HG03469 (cell line): Measurements from ENCODE around the gene SLC35G6.
"Not testable (repeated sequence)": the region's sequence is repeated elsewhere in the genome, so short reads cannot be mapped to it uniquely, and the experiment has no call there.

Experiments used
- ATAC-seq: cut with Tn5 transposase; IDR thresholded peaks from one replicate; pipeline ENCODE4 v1.9.1; 2021; ENCODE audit warnings: mild to moderate bottlenecking, moderate library complexity, moderate number of reproducible peaks; ENCODE audit not compliant: unreplicated experiment

The SLC35G6 gene

DNA sequence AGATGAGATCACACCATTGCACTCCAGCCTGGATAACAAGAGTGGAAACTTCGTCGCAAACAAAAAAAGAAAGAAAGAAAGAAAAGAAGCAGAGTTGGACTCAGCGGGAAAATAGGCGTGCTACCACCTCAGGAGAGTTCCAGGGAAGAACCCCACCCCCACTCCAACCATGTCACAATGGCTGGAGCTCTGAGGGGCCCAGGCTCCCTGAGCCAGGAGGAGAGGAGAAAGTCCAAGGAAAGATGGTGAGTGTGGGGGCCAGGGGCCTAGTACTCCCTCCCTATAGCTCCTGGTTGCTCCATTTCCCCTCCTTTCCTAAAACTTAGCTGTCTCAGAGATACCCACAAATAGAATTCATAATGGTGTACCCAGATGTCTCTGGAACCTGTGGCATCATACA is at the start of gene SLC35G6:
Gene SLC35G6, plus strand, starts transcription at position 172 of the 400 bp plus-strand sequence. Its CDS starts 71 bp downstream, at position 243.
- not testable (repeated sequence) for ATAC-seq

DNA sequence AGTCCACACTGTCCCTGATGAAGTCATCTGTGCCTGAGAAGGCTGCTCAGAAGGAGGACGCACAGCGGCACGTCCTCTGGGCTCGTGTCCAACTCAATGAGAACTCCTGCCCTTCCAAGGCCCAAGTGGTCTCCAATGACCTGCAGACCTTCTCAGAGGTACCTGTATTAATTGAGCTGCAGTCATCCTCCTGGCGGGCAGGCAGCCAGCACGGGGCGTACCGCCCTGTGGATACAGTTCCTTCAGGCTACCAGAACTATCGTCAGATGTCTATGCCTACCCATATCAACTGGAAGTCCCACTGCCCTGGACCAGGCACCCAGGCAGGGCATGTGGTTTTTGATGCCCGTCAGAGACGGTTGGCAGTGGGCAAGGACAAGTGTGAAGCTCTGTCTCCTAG is 49.0 kb upstream of the SLC35G6 start:
- no peak for ATAC-seq

DNA sequence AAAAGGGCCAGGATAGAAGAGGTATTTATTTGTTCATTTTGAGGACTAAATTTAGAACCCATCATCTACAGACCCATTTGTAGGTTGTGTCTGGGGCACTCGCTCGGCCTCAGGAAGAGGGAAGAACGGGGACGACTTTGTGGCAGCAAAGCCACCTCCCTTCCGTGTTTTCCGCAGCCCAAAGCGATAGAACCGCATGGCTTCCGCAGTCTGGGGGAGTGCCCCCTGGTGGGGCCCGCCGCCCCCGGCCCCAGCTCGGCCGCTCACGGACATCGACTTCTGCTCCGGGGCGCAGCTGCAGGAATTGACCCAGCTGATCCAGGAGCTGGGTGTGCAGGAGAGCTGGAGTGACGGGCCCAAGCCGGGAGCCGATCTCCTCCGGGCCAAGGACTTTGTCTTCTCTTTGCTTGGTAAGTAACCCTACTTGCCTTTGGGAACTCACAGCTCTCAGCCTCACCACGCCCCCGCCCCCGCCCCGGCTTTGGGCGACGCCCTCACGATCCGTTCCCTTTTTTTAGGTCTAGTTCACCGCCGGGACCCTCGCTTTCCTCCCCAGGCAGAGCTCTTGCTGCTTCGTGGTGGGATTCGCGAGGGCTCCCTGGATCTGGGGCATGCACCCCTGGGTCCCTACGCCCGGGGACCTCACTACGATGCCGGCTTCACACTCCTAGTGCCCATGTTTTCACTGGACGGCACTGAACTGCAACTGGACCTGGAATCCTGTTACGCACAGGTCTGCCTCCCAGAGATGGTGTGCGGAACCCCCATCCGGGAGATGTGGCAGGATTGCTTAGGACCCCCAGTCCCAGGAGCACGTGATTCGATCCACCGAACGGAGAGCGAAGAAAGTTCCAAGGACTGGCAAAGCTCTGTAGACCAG is 45.3 kb upstream of the SLC35G6 start:
- no peak for ATAC-seq

DNA sequence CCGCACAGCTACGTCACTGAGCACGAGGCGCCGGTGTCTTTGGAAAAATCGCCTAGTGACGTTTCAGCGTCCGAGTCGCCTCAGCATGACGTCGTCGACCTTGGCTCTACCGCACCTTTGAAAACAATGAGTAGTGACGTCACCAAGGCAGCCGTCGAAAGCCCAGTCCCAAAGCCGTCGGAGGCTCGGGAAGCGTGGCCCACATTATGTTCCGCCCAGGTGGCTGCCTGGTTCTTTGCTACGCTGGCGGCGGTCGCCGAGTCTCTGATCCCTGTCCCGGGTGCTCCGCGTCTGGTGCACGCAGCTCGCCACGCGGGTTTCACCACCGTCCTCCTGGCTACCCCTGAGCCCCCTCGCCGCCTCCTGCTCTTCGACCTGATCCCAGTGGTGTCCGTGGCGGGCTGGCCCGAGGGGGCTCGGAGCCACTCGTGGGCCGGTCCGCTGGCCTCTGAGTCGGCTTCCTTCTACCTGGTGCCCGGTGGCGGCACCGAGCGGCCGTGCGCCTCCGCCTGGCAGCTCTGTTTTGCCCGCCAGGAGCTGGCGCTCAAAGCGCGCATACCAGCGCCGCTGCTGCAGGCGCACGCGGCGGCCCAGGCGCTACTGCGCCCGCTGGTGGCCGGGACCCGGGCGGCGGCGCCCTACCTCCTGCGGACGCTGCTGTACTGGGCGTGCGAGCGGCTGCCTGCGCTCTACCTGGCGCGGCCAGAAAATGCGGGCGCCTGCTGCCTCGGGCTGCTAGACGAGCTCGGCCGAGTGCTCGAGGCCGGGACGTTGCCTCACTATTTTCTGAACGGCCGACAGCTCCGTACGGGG is 44.5 kb upstream of the SLC35G6 start:
- no peak for ATAC-seq

DNA sequence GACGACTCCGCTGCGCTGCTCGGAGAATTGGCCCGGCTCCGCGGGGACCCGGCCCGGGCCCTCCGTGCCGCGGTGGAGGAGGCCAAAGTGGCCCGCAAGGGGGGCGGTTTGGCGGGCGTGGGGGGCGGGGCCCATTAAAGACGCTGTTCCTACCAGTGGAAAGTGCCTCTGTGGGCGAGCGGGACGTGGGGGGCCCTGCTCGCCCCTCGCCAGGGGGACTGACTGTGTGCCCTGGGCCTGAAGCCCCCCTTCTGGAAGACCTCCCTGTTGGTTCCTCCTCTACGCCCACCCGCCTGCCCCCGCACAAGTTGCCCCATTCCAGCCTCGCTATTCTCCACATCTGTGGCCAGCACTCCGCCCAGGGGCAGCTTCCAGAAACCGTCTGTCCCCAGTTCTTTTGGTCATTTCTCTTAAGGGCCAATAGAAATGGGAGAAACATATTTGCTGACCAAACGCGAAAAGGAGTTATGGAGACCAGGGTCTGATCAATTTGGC is 43.8 kb upstream of the SLC35G6 start:
- ATAC-seq = no peak

DNA sequence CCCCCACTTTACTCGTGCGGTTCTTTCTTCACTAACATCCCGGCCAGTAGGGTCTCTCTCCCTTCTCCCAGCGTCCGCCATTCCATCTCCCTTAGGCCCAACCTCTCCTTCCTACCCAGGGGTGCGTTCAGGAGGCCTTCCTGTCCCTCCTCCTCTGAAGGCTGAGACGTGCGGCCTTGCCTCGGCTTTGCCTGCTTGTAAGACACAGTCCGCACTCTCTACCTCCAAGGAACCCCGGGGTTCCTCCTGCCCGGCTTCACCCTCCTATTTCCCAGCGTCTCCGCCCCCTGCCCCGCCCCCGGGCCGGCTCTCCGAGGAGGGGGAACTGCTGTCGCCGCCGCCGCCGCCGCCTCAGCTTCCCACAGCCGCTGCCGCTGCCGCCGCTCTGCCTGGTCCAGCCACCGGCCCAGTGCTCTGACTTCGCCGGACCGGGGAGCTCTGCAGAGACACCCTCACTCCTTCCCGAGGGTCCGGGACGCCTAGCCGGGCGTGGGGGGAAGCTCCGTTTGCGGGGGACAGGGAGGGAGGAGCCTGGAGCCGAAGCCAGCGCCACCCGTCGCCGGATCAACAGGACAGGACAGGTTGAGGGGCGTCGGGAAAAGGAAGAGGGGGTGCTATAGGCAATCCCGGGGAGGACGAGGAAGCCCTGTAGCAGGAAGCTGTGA is 43.2 kb upstream of the SLC35G6 start:
- no peak for ATAC-seq

- no peak for ATAC-seq
These were observed 42.4 kb upstream of the SLC35G6 start for GRCh38 chr17:7438656-7439460.

DNA sequence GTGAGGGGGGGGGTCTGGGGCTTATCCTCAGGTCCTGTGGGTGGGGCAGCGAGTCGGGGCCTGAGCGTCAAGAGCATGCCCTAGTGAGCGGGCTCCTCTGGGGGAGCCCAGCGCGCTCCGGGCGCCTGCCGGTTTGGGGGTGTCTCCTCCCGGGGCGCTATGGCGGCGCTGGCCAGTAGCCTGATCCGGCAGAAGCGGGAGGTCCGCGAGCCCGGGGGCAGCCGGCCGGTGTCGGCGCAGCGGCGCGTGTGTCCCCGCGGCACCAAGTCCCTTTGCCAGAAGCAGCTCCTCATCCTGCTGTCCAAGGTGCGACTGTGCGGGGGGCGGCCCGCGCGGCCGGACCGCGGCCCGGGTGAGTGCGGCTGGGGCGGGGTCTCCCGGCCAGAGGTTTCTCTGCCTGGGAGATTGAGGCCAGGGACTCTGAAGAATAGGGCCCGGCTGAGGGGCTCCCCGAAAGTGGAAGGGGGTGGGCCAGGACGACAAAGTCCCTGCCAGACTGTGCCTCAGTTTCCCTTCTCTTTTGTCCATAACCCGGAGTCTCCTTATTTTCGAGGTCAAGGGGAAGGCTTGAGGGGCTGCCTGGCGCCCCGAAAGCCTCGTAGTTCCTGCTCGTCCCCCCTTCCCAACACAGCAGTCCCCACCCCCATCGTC is 41.7 kb upstream of the SLC35G6 start, which contains the start of gene FGF11:
Gene FGF11, plus strand, starts transcription at position 51 of the 651 bp plus-strand sequence. Its CDS starts 109 bp downstream, at position 160.
- ATAC-seq = no peak

DNA sequence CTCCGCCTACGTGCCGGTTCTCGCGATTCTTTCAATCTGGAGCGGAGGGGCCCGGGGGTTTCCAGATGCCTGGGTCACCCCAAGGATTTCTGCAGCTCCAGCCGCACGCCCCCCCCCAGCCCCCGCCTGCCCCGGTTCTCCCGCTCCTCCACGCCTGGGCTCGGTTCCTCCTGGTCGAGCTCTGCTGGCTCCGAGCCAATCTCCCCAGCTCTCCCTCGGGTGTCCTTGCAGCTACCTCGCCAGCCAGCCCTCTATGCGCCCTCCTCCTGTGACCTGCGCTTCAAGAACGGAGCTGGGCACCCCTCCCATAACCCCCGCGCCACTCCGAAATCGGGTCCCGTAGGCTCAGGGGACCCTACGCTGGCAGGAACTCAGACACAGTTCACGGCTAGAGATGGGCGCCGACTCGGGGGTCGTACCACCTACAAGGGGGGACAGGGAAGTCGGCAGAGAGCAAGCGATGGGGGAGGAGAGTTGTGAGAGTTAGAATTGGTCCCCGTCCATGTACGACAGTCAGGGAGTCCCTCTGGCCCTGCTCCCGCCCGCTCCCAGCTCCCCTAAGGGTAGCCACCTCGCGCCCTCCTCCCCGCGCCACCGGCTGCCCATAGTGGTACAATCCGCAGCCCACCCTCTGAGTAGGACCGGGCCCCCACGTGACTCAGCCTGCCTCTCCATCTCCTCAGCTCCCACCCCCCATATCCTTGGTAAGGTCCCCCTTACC is 41.0 kb upstream of the SLC35G6 start:
- ATAC-seq = no peak

GRCh38 chr17:7440834-7441195 is 40.4 kb upstream of the SLC35G6 start:
- ATAC-seq = no peak

DNA sequence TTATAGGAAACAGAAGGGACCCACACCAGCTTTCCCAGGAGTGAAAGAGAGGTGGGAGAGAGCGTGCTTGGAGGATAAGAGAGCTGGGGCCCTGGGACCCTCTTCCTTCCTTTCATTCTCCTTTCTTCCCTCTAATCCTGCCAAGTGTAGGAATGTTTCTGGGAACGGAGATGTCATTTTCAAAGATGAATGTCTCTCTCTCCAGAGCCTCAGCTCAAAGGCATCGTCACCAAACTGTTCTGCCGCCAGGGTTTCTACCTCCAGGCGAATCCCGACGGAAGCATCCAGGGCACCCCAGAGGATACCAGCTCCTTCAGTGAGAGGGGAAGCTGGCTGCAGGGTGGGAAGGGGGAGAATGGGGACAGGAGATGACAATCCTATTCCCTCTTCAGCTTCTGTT is 40.0 kb upstream of the SLC35G6 start:
- no peak for ATAC-seq

DNA sequence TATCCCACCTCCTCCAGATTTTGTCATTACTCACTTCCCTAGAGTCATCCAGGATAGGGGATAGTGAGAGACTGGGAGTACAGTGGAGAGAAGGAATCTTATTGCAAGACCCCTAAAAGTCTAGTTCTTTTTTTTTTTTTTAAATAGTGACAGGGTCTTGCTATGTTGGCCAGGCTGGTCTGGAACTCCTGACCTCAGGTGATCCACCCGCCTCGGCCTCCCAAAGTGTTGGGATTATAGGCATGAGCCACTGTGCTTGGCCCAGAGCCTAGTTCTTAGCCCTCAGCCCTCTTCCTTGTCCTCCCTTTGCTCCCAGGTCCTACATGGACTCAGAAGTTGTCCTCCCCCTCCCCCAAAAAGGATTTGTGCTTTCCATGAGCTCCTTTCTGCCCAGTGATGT is 39.1 kb upstream of the SLC35G6 start:
- no peak for ATAC-seq

DNA sequence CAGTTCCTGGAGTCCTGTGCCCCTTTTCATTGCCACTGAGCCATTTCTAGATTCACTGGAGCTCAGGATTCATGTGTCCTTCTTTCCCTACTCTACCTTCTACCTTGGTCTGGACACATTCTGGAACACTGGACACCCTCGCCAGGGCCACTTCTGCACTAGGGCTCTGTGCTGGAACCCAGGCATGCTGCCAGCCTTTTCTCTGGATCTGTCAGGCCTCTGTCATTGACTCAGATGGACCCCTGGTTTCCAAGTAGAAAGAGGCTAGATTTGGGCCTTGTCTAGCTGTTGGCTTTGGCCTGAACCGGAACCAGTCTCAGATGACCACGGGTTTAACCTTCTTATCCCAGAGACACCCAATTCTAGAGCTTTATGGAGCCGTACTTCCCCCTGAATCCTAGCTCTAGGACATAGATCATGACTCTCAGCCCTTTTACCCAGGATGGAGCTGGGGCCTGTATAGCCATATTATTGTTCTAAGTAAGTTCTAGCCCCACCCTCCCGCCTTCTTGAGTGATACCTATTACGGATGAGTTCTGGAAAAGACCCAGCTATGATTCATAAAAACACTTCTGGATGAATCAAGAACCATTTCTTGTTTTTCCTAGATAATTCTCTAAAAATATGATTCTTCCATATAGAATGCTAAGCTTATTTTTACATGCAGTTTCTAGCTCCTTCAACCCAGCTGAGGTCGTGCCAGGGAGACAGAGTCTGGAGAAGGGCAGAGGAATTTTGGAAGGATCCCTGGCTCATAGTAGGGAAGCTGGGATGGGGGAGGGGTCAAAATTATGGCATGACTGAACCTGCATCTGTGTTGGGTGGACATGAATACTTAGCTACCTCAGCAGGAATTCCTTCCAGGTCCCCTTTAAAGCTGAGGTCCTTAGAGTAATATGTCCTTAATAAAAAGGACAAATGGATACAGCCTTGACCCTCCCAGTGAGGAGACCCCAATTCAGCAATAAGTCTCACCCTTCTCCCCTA is 37.5 kb upstream of the SLC35G6 start:
- no peak for ATAC-seq

- no peak for ATAC-seq
These were observed 36.3 kb upstream of the SLC35G6 start, which contains the start of gene CHRNB1 for GRCh38 chr17:7444682-7445618. TSS of gene CHRNB1 (plus strand) at chr17:7445061. CDS start at chr17:7445128, 67 bp downstream.

- ATAC-seq = no peak
These were observed 35.7 kb upstream of the SLC35G6 start for GRCh38 chr17:7445619-7445968.

GRCh38 chr17:7448461-7448860 is 32.8 kb upstream of the SLC35G6 start:
- ATAC-seq = no peak
